MM.1S (cell line): ENCODE measurements around the gene CDC42BPA.
A peak's percentile ranks its signal among the peaks of the same experiment; 100 is the strongest.

Source experiments
- DNase-seq: peaks from one replicate; pipeline ENCODE4 v3.0.0-alpha.2; 2015
- H2AFZ ChIP-seq: fragments of 300-600 bp; sonication (generic); 2 replicates; pipeline ENCODE4 v1.6.0; 2016; ENCODE audit warnings: antibody characterized with exemption, low read length
- H3F3A ChIP-seq: fragments of 300-600 bp; sonication (generic); 2 replicates; pipeline ENCODE4 v1.6.1; 2016; ENCODE audit warnings: mild to moderate bottlenecking, antibody characterized with exemption, low read length, moderate library complexity, mixed read lengths; ENCODE audit not compliant: insufficient read depth
- H3K27ac ChIP-seq: fragments of 300-600 bp; sonication (generic); 2 replicates; pipeline ENCODE4 v1.5.1; 2016; ENCODE audit warnings: mild to moderate bottlenecking, low read length
- H3K27me3 ChIP-seq: fragments of 300-600 bp; sonication (generic); replicated peaks from 2 replicates; pipeline ENCODE4 v1.6.0; 2016; ENCODE audit warnings: low read length; ENCODE audit not compliant: insufficient read depth
- H3K36me3 ChIP-seq: fragments of 300-600 bp; sonication (generic); replicated peaks from 2 replicates; pipeline ENCODE4 v1.6.1; 2016; ENCODE audit warnings: mild to moderate bottlenecking, low read length, mixed read lengths; ENCODE audit not compliant: insufficient read depth
- H3K4me1 ChIP-seq: fragments of 300-600 bp; sonication (generic); 2 replicates; pipeline ENCODE4 v1.6.1; 2016; ENCODE audit warnings: low read length, mixed read lengths
- H3K4me2 ChIP-seq: fragments of 300-600 bp; sonication (generic); 2 replicates; pipeline ENCODE4 v1.6.0; 2016; ENCODE audit warnings: low read depth, low read length
- H3K4me3 ChIP-seq: fragments of 300-600 bp; sonication (generic); 2 replicates; pipeline ENCODE4 v1.5.1; 2016; ENCODE audit warnings: low read length, mixed read lengths
- H3K79me2 ChIP-seq: fragments of 300-600 bp; sonication (generic); 2 replicates; pipeline ENCODE4 v1.6.1; 2016; ENCODE audit warnings: mixed run types, low read length, mixed read lengths
- H3K9ac ChIP-seq: fragments of 300-600 bp; sonication (generic); 2 replicates; pipeline ENCODE4 v1.6.1; 2016; ENCODE audit warnings: low read length, mixed read lengths
- H3K9me2 ChIP-seq: fragments of 300-600 bp; sonication (generic); replicated peaks from 2 replicates; pipeline ENCODE4 v1.6.1; 2016; ENCODE audit warnings: mild to moderate bottlenecking, low read length, mixed read lengths; ENCODE audit not compliant: insufficient read depth
- H3K9me3 ChIP-seq: fragments of 300-600 bp; sonication (generic); replicated peaks from 2 replicates; pipeline ENCODE4 v1.6.1; 2016; ENCODE audit warnings: mild to moderate bottlenecking, low read length, mixed read lengths; ENCODE audit not compliant: insufficient read depth
- H4K20me1 ChIP-seq: fragments of 300-600 bp; sonication (generic); 2 replicates; pipeline ENCODE4 v1.6.1; 2016; ENCODE audit warnings: mild to moderate bottlenecking, low read length, moderate library complexity, mixed read lengths; ENCODE audit not compliant: insufficient read depth
- CTCF ChIP-seq: fragments of 300-600 bp; sonication (generic); IDR thresholded peaks from 2 replicates; pipeline ENCODE4 v1.5.1; 2016; ENCODE audit warnings: antibody characterized with exemption, low read length, mixed read lengths
- EZH2 ChIP-seq: fragments of 300-600 bp; sonication (generic); optimal IDR thresholded peaks from 2 replicates; pipeline ENCODE3; 2017; ENCODE audit warnings: low read depth, mild to moderate bottlenecking, antibody characterized with exemption, low read length, mixed read lengths
- EZH2phosphoT487 ChIP-seq: fragments of 300-600 bp; sonication (generic); IDR thresholded peaks from 2 replicates; pipeline ENCODE4 v1.6.1; 2018; ENCODE audit warnings: antibody characterized with exemption, low read length

CDC42BPA gene

GRCh38 chr1:227357927-227358302, 39.6 kb upstream of the CDC42BPA start:
- Histone ChIP-seq H3K27me3 (no peaks in the 10 kb centered on the region), H3F3A (no peaks in the 10 kb centered on the region), H3K4me2 (no peak overlapping the region), H3K27ac (no peak overlapping the region), H3K79me2 (no peaks in the 10 kb centered on the region), H3K9me3 (no peaks in the 10 kb centered on the region), H3K9ac (no peak overlapping the region), H3K9me2 (no peaks in the 10 kb centered on the region), H4K20me1 (no peaks in the 10 kb centered on the region), H3K4me3 (no peak overlapping the region), H2AFZ (no peak overlapping the region), H3K36me3 (no peaks in the 10 kb centered on the region), H3K4me1 (peaks cover 8% of the 10 kb centered on the region; the same call in 1 of the 2 replicates)
- no peak for TF ChIP-seq EZH2
- TF ChIP-seq EZH2phosphoT487: no peak
- TF ChIP-seq CTCF: no peak
- DNase-seq: no peak

GRCh38 chr1:227357171-227357926, 39.1 kb upstream of the CDC42BPA start:
- no peak overlapping the region for H3K4me3 ChIP-seq
- H3K27me3 ChIP-seq: no peaks in the 10 kb centered on the region
- H3K27ac ChIP-seq: no peak overlapping the region
- H3K79me2 ChIP-seq: no peaks in the 10 kb centered on the region
- no peaks in the 10 kb centered on the region for H3K9me3 ChIP-seq
- H3K36me3 ChIP-seq: no peaks in the 10 kb centered on the region
- H3K4me1 ChIP-seq: peaks cover 8% of the 10 kb centered on the region; the same call in 1 of the 2 replicates
- H3K9ac ChIP-seq: no peak overlapping the region
- no peak for TF ChIP-seq CTCF
- no peak for TF ChIP-seq EZH2phosphoT487
- TF ChIP-seq EZH2: no peak
- H4K20me1 ChIP-seq: no peaks in the 10 kb centered on the region
- no peaks in the 10 kb centered on the region for H3K9me2 ChIP-seq
- DNase-seq: no peak
- no peak overlapping the region for H3K4me2 ChIP-seq
- no peaks in the 10 kb centered on the region for H3F3A ChIP-seq
- no peak overlapping the region for H2AFZ ChIP-seq

DNA sequence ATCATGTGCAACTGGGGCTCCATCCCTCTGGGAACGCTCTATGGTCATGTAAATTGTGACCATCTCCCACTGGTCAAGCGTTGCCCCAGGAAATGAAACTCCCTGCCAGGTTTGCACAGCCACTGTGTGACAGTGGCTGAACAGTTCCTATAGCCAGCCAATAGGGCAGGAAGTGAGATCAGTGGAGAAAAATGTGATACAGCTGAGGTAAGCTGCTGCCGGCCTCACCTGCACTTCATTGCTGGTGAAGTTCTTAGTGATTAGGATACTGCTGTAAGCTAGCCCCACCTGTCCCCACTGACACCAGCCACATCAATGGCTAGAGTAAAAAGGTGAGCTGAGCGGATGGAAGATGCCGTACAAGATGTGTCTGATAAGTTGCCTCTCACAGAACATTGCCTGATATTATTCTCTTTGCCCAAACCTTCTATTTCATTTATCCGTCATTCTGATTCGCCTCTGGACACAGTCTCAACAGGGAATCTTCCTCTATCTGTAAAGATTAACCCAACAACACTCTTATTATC, 38.4 kb upstream of the CDC42BPA start:
- no peak overlapping the region for H3K4me2 ChIP-seq
- no peak overlapping the region for H3K4me3 ChIP-seq
- H3K27ac ChIP-seq: no peak overlapping the region
- H4K20me1 ChIP-seq: no peaks in the 10 kb centered on the region
- H3F3A ChIP-seq: no peaks in the 10 kb centered on the region
- H2AFZ ChIP-seq: no peak overlapping the region
- H3K9me2 ChIP-seq: no peaks in the 10 kb centered on the region
- TF ChIP-seq EZH2 (no peak), CTCF (no peak), EZH2phosphoT487 (no peak)
- no peaks in the 10 kb centered on the region for H3K9me3 ChIP-seq
- peaks cover 8% of the 10 kb centered on the region; the same call in 1 of the 2 replicates for H3K4me1 ChIP-seq
- H3K79me2 ChIP-seq: no peaks in the 10 kb centered on the region
- no peaks in the 10 kb centered on the region for H3K36me3 ChIP-seq
- no peaks in the 10 kb centered on the region for H3K27me3 ChIP-seq
- peak; percentile 61 for DNase-seq
- H3K9ac ChIP-seq: no peak overlapping the region
